B cell (primary cell): Measurements from ENCODE around the gene TRIO. TPM values are rescaled to one million over a fixed set of nuclear protein-coding genes. Genes with fewer than 3 reads are reported as not detected.

Experiments
- ATAC-seq: fragments of 200-7000 bp; cut with Tn5 transposase; one replicate; pipeline ENCODE4 v1.10.0; 2021; ENCODE audit warnings: low read depth, mild to moderate bottlenecking, moderate number of reproducible peaks, moderate library complexity
- CTCF ChIA-PET: fragments of 350-600 bp; sonication (Branson Sonifier 250); formaldehyde crosslinking; loops from one replicate; lab custom pipeline; 2021; ENCODE audit warnings: antibody characterized with exemption, inconsistent platforms; lab: Charles Lee
- POLR2A ChIA-PET: fragments of 350-600 bp; sonication (Branson Sonifier 250); formaldehyde crosslinking; loops from one replicate; lab custom pipeline; 2021; ENCODE audit warnings: antibody characterized with exemption; lab: Charles Lee
- DNase-seq: peaks from one replicate; pipeline ENCODE4 v3.0.0; 2013
- H2AFZ ChIP-seq: 2 replicates; pipeline ENCODE4 v1.6.1; 2012; ENCODE audit warnings: mild to moderate bottlenecking, low read depth, low read length; ENCODE audit not compliant: insufficient read depth, poor library complexity, severe bottlenecking
- H3K27ac ChIP-seq, 2 donors: 1 replicate in 1 of 2; 2 replicates in 1 of 2; pipeline ENCODE4 v1.5.1; 2012 to 2013; ENCODE audit warnings: low read length in 2 of 2, mild to moderate bottlenecking in 2 of 2, moderate library complexity in 1 of 2
- H3K27me3 ChIP-seq, 4 experiments: fragments of 200-600 bp in 1 of 4; sonication (generic) in 1 of 4; replicated peaks in 1 of 4; 1 replicate in 2 of 4; 2 replicates in 2 of 4; pipeline versions ENCODE4 v1.6.1 to v1.7.0; 2013 to 2016; ENCODE audit warnings: low read length in 3 of 4, mild to moderate bottlenecking in 2 of 4, mixed read lengths in 1 of 4, moderate library complexity in 1 of 4; ENCODE audit not compliant: insufficient read depth in 4 of 4, control insufficient read depth in 3 of 4; ENCODE audit errors: control extremely low read depth in 1 of 4
- H3K36me3 ChIP-seq, 2 experiments: replicated peaks in 1 of 2; 1 replicate in 1 of 2; 2 replicates in 1 of 2; pipeline versions ENCODE4 v1.6.1 to v1.7.1; 2013; ENCODE audit warnings: low read length in 1 of 2; ENCODE audit not compliant: insufficient read depth in 2 of 2, control insufficient read depth in 1 of 2; ENCODE audit errors: control extremely low read depth in 1 of 2, extremely low read depth in 1 of 2
- H3K4me1 ChIP-seq, 2 donors: fragments of 200-600 bp in 1 of 2; sonication (generic) in 1 of 2; 1 replicate in 1 of 2; 2 replicates in 1 of 2; pipeline versions ENCODE4 v1.5.1 to v1.6.1; 2013 to 2017; ENCODE audit warnings: low read length in 2 of 2; ENCODE audit not compliant: control insufficient read depth in 2 of 2, insufficient read depth in 2 of 2
- H3K4me2 ChIP-seq: replicated peaks from 2 replicates; pipeline ENCODE3; 2012; ENCODE audit warnings: mild to moderate bottlenecking, low read depth, low read length; ENCODE audit not compliant: poor library complexity, severe bottlenecking
- H3K4me3 ChIP-seq, 5 experiments: fragments of 200-600 bp in 1 of 5; sonication (generic) in 1 of 5; 1 replicate in 3 of 5; 2 replicates in 2 of 5; pipeline versions ENCODE4 v1.5.1 to v1.7.0; 2011 to 2016; ENCODE audit warnings: low read length in 4 of 5, mild to moderate bottlenecking in 4 of 5, low read depth in 2 of 5, control low read depth in 1 of 5, moderate library complexity in 1 of 5; ENCODE audit not compliant: insufficient read depth in 1 of 5; ENCODE audit errors: control extremely low read depth in 1 of 5, extremely low read depth in 1 of 5
- H3K79me2 ChIP-seq: fragments of 200-600 bp; sonication (generic); one replicate; pipeline ENCODE4 v1.6.0; 2016; ENCODE audit warnings: low read length; ENCODE audit not compliant: control insufficient read depth, insufficient read depth
- H3K9ac ChIP-seq: fragments of 200-600 bp; sonication (generic); 2 replicates; pipeline ENCODE4 v1.6.1; 2017; ENCODE audit warnings: mild to moderate bottlenecking, low read length, moderate library complexity
- H3K9me3 ChIP-seq, 3 donors: one replicate each; pipeline versions ENCODE4 v1.6.1 to v1.7.1; 2013; ENCODE audit warnings: low read length in 2 of 3; ENCODE audit not compliant: control insufficient read depth in 2 of 3, insufficient read depth in 1 of 3; ENCODE audit errors: control extremely low read depth in 1 of 3
- H4K20me1 ChIP-seq: 2 replicates; pipeline ENCODE4 v1.6.0; 2012; ENCODE audit warnings: mild to moderate bottlenecking, low read length; ENCODE audit not compliant: insufficient read depth, control insufficient read depth, poor library complexity, severe bottlenecking
- H3K27ac Mint-ChIP-seq: one replicate; pipeline ENCODE4 v1.8.0; 2021; ENCODE audit warnings: mixed read lengths
- H3K27me3 Mint-ChIP-seq: one replicate; pipeline ENCODE4 v1.8.0; 2021; ENCODE audit warnings: mixed read lengths
- H3K4me1 Mint-ChIP-seq: one replicate; pipeline ENCODE4 v1.8.0; 2021; ENCODE audit warnings: mixed read lengths
- H3K4me3 Mint-ChIP-seq: one replicate; pipeline ENCODE4 v1.8.0; 2021; ENCODE audit warnings: mixed read lengths
- H3K9me3 Mint-ChIP-seq: one replicate; pipeline ENCODE4 v1.8.0; 2022; ENCODE audit warnings: mixed read lengths; ENCODE audit not compliant: insufficient read depth
- CTCF ChIP-seq: fragments of 200-600 bp; IDR thresholded peaks from one replicate; pipeline ENCODE4 v1.8.0; 2022; ENCODE audit warnings: antibody characterized with exemption, mild to moderate bottlenecking
- EZH2 ChIP-seq: IDR thresholded peaks from 2 replicates; pipeline ENCODE4 v1.6.1; 2012; ENCODE audit warnings: borderline replicate concordance, low read depth, mild to moderate bottlenecking, moderate library complexity, low read length; ENCODE audit not compliant: insufficient read depth, poor library complexity, severe bottlenecking
- WGBS: methylation state at CpG from one replicate; pipeline ENCODE4 v1.1.5; 2013; ENCODE audit warnings: missing lambda C conversion rate; ENCODE audit not compliant: insufficient coverage; 5-methylcytosine and 5-hydroxymethylcytosine counted together
- intact Hi-C: fragments of 100-400 bp; cut with micrococcal nuclease; formaldehyde crosslinking; loops from one replicate; pipeline ENCODE4 v1.10.0; 2022
- polyA plus RNA-seq: library from polyadenylated mRNA; depleted of rRNA; stranded (reverse); fragments of >200 nt; gene quantifications from 2 replicates; pipeline ENCODE4 v1.2.3, GENCODE V29; 2012
- total RNA-seq, 2 donors: library from RNA; stranded (reverse); fragments of 120-200 nt in 1 of 2; gene quantifications; 1 replicate in 1 of 2; 2 replicates in 1 of 2; pipeline versions ENCODE4 v1.2.3 to v1.2.4, GENCODE V29; 2013 to 2022

The TRIO gene
- total and polyA plus RNA-seq, 2 donors (not counting 1 experiment from before 2014, with no cell fraction given) = 90.5 to 479 TPM

- no peak for ATAC-seq
- no peak for TF ChIP-seq CTCF
- no peak for TF ChIP-seq EZH2
- DNase-seq = no peak
- H2AFZ ChIP-seq = no peak overlapping the region
- H3K36me3 ChIP-seq = peaks cover 4 to 83% of the 10 kb centered on the region in 2 experiments
- H3K79me2 ChIP-seq = no peaks in the 10 kb centered on the region
- Mint-ChIP-seq H3K9me3 (no peaks in the 10 kb centered on the region), H3K4me1 (no peaks in the 10 kb centered on the region), H3K27me3 (no peaks in the 10 kb centered on the region), H3K4me3 (no peak overlapping the region), H3K27ac (no peak overlapping the region)
- no peak overlapping the region for H3K4me2 ChIP-seq
- WGBS = 100% methylated on average over 3 of the region's 5 CpGs
- H3K27me3 ChIP-seq = no peaks in the 10 kb centered on the region
- ChIA-PET POLR2A (no interaction called here), CTCF (no interaction called here)
- no peaks in the 10 kb centered on the region for H3K4me1 ChIP-seq
- H3K27ac ChIP-seq = no peak overlapping the region
- no peak overlapping the region for H3K4me3 ChIP-seq
- H3K9me3 ChIP-seq = peaks cover 0 to 7% (median 0%) of the 10 kb centered on the region in 3 donors
- intact Hi-C loops = loop anchor here (10.0 kb wide), 1 partner anchor 158 kb away; no protein-coding TSS in a partner anchor
- no peaks in the 10 kb centered on the region for H4K20me1 ChIP-seq
- no peak overlapping the region for H3K9ac ChIP-seq
These were observed 343.3 kb downstream of the TRIO start for GRCh38 chr5:14486486-14486885.

- POLR2A ChIA-PET = no interaction called here
- Mint-ChIP-seq H3K27me3 (no peaks in the 10 kb centered on the region), H3K4me3 (no peak overlapping the region), H3K4me1 (no peaks in the 10 kb centered on the region), H3K27ac (no peak overlapping the region), H3K9me3 (no peaks in the 10 kb centered on the region)
- Histone ChIP-seq H3K27ac (no peak overlapping the region), H2AFZ (no peak overlapping the region), H3K79me2 (no peaks in the 10 kb centered on the region), H3K27me3 (no peaks in the 10 kb centered on the region), H3K4me2 (no peak overlapping the region), H4K20me1 (no peaks in the 10 kb centered on the region), H3K9me3 (peaks cover 0 to 7% (median 0%) of the 10 kb centered on the region in 3 donors), H3K4me1 (no peaks in the 10 kb centered on the region), H3K4me3 (no peak overlapping the region), H3K9ac (no peak overlapping the region), H3K36me3 (peaks cover 3 to 83% of the 10 kb centered on the region in 2 experiments)
- CTCF ChIA-PET = no interaction called here
- WGBS = 97% methylated on average over 46 of the region's 62 CpGs
- no peak for ATAC-seq
- intact Hi-C loops = loop anchor here (10.0 kb wide), 1 partner anchor 158 kb away; no protein-coding TSS in a partner anchor
- TF ChIP-seq EZH2 (no peak), CTCF (no peak)
- no peak for DNase-seq
These were observed 344.1 kb downstream of the TRIO start for GRCh38 chr5:14486996-14487896.
